ELR (cell line): ENCODE results near the gene GLCCI1.
"Not testable (repeated sequence)": the region's sequence is repeated elsewhere in the genome, so short reads cannot be mapped to it uniquely, and the experiment has no call there.

Experiments used
- DNase-seq: peaks from one replicate; pipeline ENCODE4 v3.0.0-alpha.2; 2015; ENCODE audit warnings: low read depth

GLCCI1 gene

GRCh38 chr7:8094164-8095140, 125.9 kb downstream of the GLCCI1 start:
- DNase-seq = no peak

DNA sequence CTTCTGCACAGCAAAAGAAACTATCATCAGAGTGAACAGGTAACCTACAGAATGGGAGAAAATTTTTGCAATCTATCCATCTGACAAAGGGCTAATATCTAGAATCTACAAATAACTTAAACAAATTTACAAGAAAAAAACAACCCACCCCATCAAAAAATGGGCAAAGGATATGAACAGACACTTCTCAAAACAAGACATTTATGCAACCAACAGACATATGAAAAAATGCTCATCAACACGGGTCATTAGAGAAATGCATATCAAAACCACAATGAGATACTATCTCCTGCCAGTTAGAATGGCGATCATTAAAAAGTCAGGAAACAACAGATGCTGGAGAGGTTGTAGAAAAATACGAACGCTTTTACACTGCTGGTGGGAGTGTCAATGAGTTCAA, 132.7 kb downstream of the GLCCI1 start:
- not testable (repeated sequence) for DNase-seq

GRCh38 chr7:8103282-8103681, 134.7 kb downstream of the GLCCI1 start:
- no peak for DNase-seq

DNA sequence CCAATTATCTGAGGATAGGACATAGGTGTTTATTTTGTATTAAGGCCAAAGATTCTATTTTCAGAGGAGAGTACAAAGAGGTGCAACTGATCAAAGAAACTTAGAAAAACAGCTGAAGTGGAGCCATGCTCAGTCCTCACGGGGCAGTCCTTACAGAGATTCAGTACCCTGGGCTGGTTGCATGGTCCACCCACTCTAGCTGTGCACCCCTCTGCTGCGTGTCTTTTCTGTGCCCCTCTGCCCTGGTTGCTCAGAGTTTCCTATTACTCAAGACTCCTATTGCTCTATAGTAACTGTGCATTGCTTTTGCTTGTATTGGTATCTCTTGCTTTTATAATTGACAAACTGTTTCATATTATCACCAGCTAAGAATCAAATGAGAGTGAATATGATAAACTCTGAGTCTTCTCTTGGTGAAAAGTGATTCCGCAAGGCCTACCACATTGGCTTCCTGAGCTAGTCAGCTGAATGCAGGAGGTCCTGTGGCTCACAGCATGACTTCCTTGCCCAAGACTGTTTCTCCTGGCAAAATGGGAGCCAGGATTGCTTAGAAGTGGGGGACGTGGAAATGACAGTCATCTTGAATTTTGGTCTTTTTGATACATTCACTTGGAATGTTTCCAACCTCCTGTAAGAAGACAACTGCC, 137.0 kb downstream of the GLCCI1 start:
- DNase-seq = no peak

GRCh38 chr7:8109196-8110022, 140.8 kb downstream of the GLCCI1 start:
- peak; percentile 39 for DNase-seq

DNA sequence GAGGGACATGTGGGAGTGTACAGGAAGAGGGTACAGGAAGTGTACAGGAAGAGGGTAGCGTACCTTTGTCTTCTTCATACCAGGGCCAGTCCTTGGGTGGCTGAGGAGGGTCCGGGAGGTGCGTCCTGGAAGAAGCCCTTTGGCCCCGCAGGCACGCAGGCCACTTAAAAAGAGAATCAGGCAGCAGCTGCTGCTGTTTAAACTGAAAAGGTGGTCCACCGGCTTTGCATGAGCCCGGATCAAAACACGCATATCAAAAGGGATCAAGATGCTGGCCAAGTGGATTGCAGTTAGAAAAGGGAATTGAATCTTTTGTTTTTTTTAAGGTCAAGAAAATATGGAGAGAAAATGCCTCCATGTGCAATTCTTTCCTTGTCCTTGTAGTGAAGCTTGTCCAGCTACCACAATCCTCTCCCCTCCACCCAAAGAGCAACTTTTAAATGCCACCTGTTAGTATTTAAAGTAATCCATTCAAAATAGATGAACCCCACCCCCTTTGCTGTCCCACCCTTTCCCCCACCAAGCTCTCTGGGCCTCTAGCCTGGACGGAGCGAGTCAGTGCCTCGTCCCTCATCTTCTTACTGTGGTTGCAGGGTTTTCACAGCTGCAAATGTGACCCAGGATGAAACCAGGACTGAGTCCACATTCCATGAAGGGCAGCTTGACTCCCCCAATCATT, 142.8 kb downstream of the GLCCI1 start:
- DNase-seq = no peak

DNA sequence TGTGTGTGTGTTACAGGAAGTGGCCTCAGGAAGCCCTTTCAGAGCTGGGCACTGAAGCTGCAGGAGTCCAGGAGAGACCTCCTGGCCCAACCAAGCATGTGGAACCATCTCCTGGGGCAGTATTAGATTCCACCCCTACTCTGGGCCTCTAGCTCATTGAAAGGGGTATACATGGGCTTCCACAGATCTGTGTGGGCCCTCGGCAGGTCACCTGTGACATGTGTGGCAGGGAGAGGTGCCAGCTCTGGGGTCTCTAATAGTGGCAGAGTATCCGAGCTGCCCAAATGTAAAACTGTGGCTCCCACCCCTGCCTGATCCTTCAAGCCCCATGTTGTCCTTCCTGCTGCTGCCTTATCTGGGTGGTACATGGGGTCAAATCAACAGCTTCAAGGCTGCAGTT, 144.1 kb downstream of the GLCCI1 start:
- DNase-seq = no peak

DNA sequence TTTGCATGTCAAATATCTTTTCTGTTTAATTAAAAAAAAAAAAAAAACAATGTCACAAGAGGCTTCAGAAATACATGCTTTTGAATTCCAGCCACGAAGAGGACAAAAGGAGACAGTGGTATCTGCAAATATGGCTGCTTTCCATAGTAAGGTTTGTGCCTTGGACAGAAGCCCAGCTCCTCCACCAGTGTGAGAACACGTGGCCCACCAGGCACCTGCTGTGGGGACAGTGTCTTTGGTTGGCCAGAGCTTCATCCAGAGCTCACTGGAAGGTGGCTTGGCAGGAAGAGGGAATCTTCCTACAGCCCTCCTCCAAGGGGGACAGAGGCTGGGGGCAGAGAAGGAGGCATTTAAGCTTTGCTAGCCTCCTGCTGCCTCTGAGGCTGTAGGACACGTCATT, 144.6 kb downstream of the GLCCI1 start:
- no peak for DNase-seq

DNA sequence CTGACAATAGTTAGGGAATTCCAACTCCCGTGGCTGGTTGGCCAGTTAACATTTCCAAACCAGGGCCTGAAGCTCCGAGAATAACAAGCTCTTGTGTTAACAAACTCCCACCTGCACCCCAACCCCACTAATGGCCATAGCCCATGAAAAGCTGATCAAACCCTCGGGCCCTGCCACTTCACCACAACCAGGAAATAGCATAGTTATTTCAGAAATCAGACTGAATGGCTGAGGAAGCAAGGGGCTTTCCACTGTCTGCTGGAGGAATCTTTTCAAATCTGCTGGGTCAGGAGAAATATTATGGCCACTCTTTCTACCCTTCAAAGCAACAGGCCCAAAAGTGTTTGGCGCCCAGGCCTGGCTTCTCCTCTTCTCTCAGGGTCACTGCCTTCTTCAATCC, 145.6 kb downstream of the GLCCI1 start:
- no peak for DNase-seq

GRCh38 chr7:8115547-8116402, 147.2 kb downstream of the GLCCI1 start:
- no peak for DNase-seq

DNA sequence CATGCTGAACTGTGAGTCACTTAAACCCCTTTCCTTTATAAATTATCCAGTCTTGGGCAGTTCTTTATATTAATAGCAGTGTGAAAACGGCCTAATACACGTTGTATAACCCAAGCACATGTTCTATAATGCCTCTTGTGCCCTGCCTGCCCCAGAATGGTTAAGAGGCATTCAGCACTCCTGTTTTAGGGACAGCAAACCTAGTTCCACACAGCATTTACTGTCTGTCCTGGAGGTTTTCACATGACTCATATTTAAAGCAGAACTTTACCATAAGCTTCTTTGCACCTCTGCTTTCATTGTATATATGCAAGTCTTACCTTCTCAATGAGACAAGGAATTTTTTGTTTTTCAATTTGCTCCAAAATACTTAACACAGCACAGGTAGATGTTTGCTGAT, 148.6 kb downstream of the GLCCI1 start:
- peak; percentile 6 for DNase-seq

DNA sequence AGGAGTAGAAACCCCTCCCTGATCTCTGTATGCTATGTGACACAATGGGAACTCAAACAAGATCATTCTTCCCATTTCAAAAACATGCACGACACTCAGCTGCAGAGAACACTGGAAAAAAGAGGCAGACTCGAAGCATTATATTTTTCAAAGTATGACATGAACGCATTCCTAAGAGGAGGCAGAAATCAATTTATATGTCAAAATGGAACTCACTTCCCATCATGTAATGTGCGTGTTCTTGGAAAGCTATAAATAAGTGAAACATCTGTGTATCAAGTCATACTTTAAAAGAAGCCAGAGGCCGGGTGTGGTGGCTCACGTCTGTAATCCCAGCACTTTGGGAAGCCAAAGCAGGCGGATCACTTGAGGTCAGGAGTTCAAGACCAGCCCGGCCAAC, 150.7 kb downstream of the GLCCI1 start:
- no peak for DNase-seq

GRCh38 chr7:8120390-8121058, 151.9 kb downstream of the GLCCI1 start:
- DNase-seq = no peak

DNA sequence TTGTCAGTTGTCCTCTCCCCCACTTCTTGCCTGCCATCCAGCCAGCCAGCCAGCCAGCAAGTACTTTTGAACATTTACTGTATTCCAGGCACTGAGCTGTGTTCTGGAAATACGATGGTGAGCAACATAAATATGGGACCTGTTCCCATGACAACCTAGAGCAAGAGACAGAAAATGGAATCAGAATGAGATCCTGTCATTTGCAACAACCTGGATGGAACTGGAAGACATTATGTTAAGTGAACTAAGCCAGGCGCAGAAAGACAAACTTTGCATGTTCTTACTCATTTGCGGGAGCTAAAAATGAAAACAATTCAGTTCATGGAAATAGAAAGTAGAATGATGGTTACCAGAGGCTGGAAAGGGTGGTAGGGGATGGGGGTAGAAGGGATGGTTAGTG, 152.6 kb downstream of the GLCCI1 start:
- DNase-seq = no peak

GRCh38 chr7:8125680-8126444, 157.3 kb downstream of the GLCCI1 start:
- no peak for DNase-seq

DNA sequence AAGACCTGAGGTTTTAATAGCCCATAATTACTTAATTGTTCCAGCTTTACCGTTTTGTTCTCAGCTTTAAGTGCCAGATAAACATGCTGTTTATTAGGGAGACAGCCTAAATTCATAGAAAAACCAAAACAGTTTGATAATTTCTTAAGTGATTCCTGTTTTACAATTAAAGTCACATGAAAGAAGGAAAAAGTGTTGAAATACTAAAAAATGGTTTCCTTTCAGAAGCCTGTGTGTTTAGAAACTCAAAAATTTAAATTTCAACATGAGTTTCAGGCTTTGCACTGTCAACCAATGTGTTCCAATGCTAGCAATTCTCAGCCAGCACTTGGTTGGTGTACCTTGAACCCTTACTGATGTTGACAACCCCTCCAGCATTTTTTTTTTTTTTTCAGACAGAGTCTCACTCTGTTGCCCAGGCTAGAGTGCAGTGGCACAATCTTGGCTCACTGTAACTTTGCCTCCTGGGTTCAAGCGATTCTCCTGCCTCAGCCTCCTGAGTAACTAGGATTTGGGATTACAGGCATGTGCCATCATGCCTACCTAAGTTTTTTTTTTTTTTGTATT, 158.1 kb downstream of the GLCCI1 start:
- DNase-seq = no peak

DNA sequence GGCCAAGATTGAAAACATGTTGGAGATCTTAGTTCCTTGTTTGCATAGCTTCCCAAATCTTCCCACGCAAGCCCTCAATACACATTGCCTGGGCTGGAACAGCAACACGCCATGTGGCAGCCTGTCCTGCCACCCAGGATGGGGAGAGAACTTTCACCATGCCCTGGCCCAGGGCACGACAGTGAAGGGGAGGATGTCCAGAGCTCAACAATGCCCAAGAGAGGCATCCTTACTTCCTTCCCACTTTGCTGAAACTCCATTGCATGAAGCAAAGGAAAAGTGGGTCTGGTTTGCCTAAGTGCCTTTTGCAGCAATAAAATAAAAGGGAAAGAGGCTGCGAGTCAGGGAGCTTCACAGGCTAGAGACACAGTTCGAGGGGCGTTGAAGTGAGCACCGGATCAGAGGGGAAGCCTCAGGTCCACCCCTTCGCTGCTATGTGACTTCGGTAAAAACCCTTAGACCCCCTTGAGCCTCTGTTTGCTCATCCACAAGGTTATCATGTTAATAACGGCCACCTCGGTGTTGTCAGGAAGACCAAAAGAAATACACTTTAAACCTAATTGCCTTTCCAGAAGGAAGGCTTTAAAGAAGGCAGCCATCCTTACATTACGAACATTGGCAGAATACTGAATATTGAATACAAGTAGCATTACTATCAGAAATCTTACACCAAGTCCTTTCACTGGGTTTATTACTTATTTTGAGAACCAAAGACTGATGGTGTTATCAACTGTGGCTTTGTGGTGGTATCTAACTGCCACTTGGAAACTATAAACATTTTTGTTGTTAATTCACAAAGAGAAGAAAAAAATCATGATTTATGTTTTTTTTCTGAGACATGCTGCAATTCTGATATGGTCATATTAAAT, 160.1 kb downstream of the GLCCI1 start:
- no peak for DNase-seq

GRCh38 chr7:8129318-8129659, 160.7 kb downstream of the GLCCI1 start:
- no peak for DNase-seq
